Measurements from ENCODE around the gene DDOST. TPM values are rescaled to one million over a fixed set of nuclear protein-coding genes. Genes with fewer than 3 reads are reported as not detected.

DDOST gene
- polyA plus RNA-seq, 3 donors = 125 to 245 (median 241) TPM

GRCh38 chr1:20700636-20701215 lies 39.6 kb upstream of the DDOST start:
- Histone ChIP-seq H3K27ac (ENCODE audit: low read depth in 1 of 2, low read length in 2 of 2) (no peak overlapping the region), H3K9ac (ENCODE audit: insufficient read depth, low read length, poor library complexity, severe bottlenecking) (no peak overlapping the region), H2AFZ (ENCODE audit: insufficient read depth, low read depth, low read length, poor library complexity, severe bottlenecking) (no peak overlapping the region), H3K27me3 (ENCODE audit: control insufficient read depth in 2 of 2, insufficient read depth in 2 of 2, low read length in 2 of 2) (no peaks in the 10 kb centered on the region), H3K4me1 (ENCODE audit: control insufficient read depth in 1 of 2, insufficient read depth in 2 of 2, low read length in 2 of 2) (peaks cover 9 to 11% of the 10 kb centered on the region in 2 donors), H3K36me3 (replicated peaks in 1 of 2; ENCODE audit: control insufficient read depth in 1 of 2, insufficient read depth in 2 of 2, low read length in 2 of 2) (no peaks in the 10 kb centered on the region), H3K4me2 (replicated peaks; ENCODE audit: extremely low read depth, low read length, poor library complexity, severe bottlenecking) (no peak overlapping the region), H4K20me1 (ENCODE audit: insufficient read depth, low read length) (no peaks in the 10 kb centered on the region), H3K79me2 (ENCODE audit: insufficient read depth, low read length) (no peaks in the 10 kb centered on the region), H3K9me3 (replicated peaks in 1 of 2; ENCODE audit: control insufficient read depth in 1 of 2, insufficient read depth in 1 of 2, low read length in 2 of 2) (no peaks in the 10 kb centered on the region), H3K4me3 (replicated peaks in 1 of 3; ENCODE audit: low read depth in 2 of 3, low read length in 3 of 3) (no peak overlapping the region)
- no peak overlapping the region for H3K27ac Mint-ChIP-seq
- intact Hi-C loops (cut with micrococcal nuclease) = no loop called here
- no peaks in the 10 kb centered on the region for H3K36me3 Mint-ChIP-seq
- H3K9me3 Mint-ChIP-seq = no peaks in the 10 kb centered on the region
- peaks cover 7% of the 10 kb centered on the region for H3K4me1 Mint-ChIP-seq
- DNase-seq = no peak
- WGBS (ENCODE audit: insufficient coverage) = 81% methylated on average over 10 of the region's 17 CpGs
- peaks cover 3 to 9% (median 9%) of the 10 kb centered on the region in 3 donors for H3K27me3 Mint-ChIP-seq (ENCODE audit: low read depth in 3 of 3)
- TF ChIP-seq, protein P1, sequence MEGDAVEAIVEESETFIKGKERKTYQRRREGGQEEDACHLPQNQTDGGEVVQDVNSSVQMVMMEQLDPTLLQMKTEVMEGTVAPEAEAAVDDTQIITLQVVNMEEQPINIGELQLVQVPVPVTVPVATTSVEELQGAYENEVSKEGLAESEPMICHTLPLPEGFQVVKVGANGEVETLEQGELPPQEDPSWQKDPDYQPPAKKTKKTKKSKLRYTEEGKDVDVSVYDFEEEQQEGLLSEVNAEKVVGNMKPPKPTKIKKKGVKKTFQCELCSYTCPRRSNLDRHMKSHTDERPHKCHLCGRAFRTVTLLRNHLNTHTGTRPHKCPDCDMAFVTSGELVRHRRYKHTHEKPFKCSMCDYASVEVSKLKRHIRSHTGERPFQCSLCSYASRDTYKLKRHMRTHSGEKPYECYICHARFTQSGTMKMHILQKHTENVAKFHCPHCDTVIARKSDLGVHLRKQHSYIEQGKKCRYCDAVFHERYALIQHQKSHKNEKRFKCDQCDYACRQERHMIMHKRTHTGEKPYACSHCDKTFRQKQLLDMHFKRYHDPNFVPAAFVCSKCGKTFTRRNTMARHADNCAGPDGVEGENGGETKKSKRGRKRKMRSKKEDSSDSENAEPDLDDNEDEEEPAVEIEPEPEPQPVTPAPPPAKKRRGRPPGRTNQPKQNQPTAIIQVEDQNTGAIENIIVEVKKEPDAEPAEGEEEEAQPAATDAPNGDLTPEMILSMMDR (IDR thresholded peaks at IDR 0.05) = no peak
- no peak overlapping the region for H3K4me3 Mint-ChIP-seq

DNA sequence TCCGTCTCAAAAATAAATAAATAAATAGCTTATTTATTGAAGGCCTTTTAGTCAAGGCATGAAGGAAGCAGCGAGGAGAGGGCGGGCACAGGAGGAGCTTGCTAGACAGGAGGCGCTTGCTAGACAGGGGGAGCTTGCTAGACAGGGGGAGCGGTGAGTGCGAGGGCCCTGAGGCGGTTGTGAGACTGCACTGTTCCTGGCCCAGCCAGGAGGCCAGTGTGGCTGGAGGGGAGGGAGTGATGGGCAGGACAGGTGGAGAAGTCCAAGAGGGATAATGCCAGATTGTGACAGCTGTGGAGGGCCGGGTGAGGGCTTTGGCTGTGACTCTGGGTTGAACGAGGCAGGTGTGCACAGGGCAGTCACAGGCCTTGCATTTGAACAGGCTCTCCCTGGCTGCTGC lies 38.4 kb upstream of the DDOST start:
- no peak overlapping the region for H3K9ac ChIP-seq (ENCODE audit: insufficient read depth, low read length, poor library complexity, severe bottlenecking)
- TF ChIP-seq, protein P1 (IDR thresholded peaks at IDR 0.05) = no peak
- Mint-ChIP-seq H3K27me3 (ENCODE audit: low read depth in 3 of 3) (peaks cover 3 to 13% (median 9%) of the 10 kb centered on the region in 3 donors), H3K9me3 (no peaks in the 10 kb centered on the region), H3K4me3 (no peak overlapping the region), H3K36me3 (no peaks in the 10 kb centered on the region), H3K27ac (peak overlapping the region in 1 of 7 donors; percentile 27), H3K4me1 (peaks cover 7% of the 10 kb centered on the region)
- no peak overlapping the region for H3K4me3 ChIP-seq (replicated peaks in 1 of 3; ENCODE audit: low read depth in 2 of 3, low read length in 3 of 3)
- no peaks in the 10 kb centered on the region for H3K36me3 ChIP-seq (replicated peaks in 1 of 2; ENCODE audit: control insufficient read depth in 1 of 2, insufficient read depth in 2 of 2, low read length in 2 of 2)
- no peak for DNase-seq
- 96% methylated on average over 8 of the region's 9 CpGs for WGBS (ENCODE audit: insufficient coverage)
- H4K20me1 ChIP-seq (ENCODE audit: insufficient read depth, low read length) = no peaks in the 10 kb centered on the region
- no peak overlapping the region for H3K4me2 ChIP-seq (replicated peaks; ENCODE audit: extremely low read depth, low read length, poor library complexity, severe bottlenecking)
- H3K27me3 ChIP-seq (ENCODE audit: control insufficient read depth in 2 of 2, insufficient read depth in 2 of 2, low read length in 2 of 2) = no peaks in the 10 kb centered on the region
- H2AFZ ChIP-seq (ENCODE audit: insufficient read depth, low read depth, low read length, poor library complexity, severe bottlenecking) = no peak overlapping the region
- H3K79me2 ChIP-seq (ENCODE audit: insufficient read depth, low read length) = no peaks in the 10 kb centered on the region
- peaks cover 9 to 11% of the 10 kb centered on the region in 2 donors for H3K4me1 ChIP-seq (ENCODE audit: control insufficient read depth in 1 of 2, insufficient read depth in 2 of 2, low read length in 2 of 2)
- H3K9me3 ChIP-seq (replicated peaks in 1 of 2; ENCODE audit: control insufficient read depth in 1 of 2, insufficient read depth in 1 of 2, low read length in 2 of 2) = no peaks in the 10 kb centered on the region
- no peak overlapping the region for H3K27ac ChIP-seq (ENCODE audit: low read depth in 1 of 2, low read length in 2 of 2)
- intact Hi-C loops (cut with micrococcal nuclease) = loop anchor here (5.0 to 10.0 kb wide), 2 partner anchors 33 to 495 kb away; partner anchors contain the start of gene SH2D5 (in 1 of the 2)

Measured in CD14-positive monocyte (primary cell).